K562 (cell line): ENCODE data around the gene NAPA. TPM values are rescaled to one million over a fixed set of nuclear protein-coding genes. Genes with fewer than 3 reads are reported as not detected.

Experiments
- ARID1B ChIP-seq: fragments of 450-650 bp; IDR thresholded peaks from 2 replicates; pipeline ENCODE4 v1.6.1; 2016; ENCODE audit warnings: antibody characterized with exemption, mild to moderate bottlenecking, inconsistent platforms
- BCL6 ChIP-seq: fragments of 250-450 bp; sonication (Bioruptor Pico); IDR thresholded peaks from 2 replicates; pipeline ENCODE4 v1.4.0; 2020
- CREB5 ChIP-seq: fragments of 250-450 bp; sonication (Bioruptor Pico); IDR thresholded peaks from 2 replicates; pipeline ENCODE4 v1.5.0; 2020; ENCODE audit warnings: mild to moderate bottlenecking
- EGR1 ChIP-seq: fragments of 450-650 bp; conservative IDR thresholded peaks from 2 replicates; pipeline ENCODE4 v1.6.1; 2017; ENCODE audit warnings: mild to moderate bottlenecking
- EHMT2 ChIP-seq: fragments of 450-650 bp; IDR thresholded peaks from 2 replicates; pipeline ENCODE4 v1.6.1; 2018; ENCODE audit warnings: antibody characterized with exemption
- ELF2 ChIP-seq: fragments of 250-450 bp; sonication (Bioruptor Pico); IDR thresholded peaks from 2 replicates; pipeline ENCODE4 v1.5.0; 2021; ENCODE audit warnings: mild to moderate bottlenecking
- HNRNPK ChIP-seq: fragments of 200-400 bp; formaldehyde crosslinking; IDR thresholded peaks from one replicate; pipeline ENCODE4 v1.6.1; 2018; ENCODE audit warnings: mild to moderate bottlenecking, low read depth, low read length; ENCODE audit not compliant: poor library complexity, severe bottlenecking
- MYC ChIP-seq, 2 experiments: fragments of 250-450 bp in 1 of 2; sonication (Bioruptor Pico) in 1 of 2; IDR thresholded peaks; 2 replicates each; pipeline versions ENCODE4 v1.5.1 to v1.6.1; 2012 to 2021; ENCODE audit warnings: low read depth in 2 of 2, borderline replicate concordance in 1 of 2, improper control_type of control experiment in 1 of 2, low read length in 1 of 2, mild to moderate bottlenecking in 1 of 2, moderate library complexity in 1 of 2
- NFIC ChIP-seq: fragments of 450-650 bp; IDR thresholded peaks from 2 replicates; pipeline ENCODE4 v1.6.1; 2017; ENCODE audit warnings: mild to moderate bottlenecking, inconsistent platforms
- POLR2A ChIP-seq: fragments of 450-650 bp; conservative IDR thresholded peaks from 2 replicates; pipeline ENCODE4 v1.6.1; 2016
- POLR2H ChIP-seq: IDR thresholded peaks from 2 replicates; pipeline ENCODE4 v1.6.1; 2016; ENCODE audit warnings: missing genetic modification characterization, low read depth, mild to moderate bottlenecking, control low read depth, missing compliant biosample characterization, moderate library complexity
- TRIM28 ChIP-seq: fragments of 450-650 bp; IDR thresholded peaks from 2 replicates; pipeline ENCODE4 v1.6.1; 2017
- VEZF1 ChIP-seq: fragments of 200-800 bp; sonication (Bioruptor generic); IDR thresholded peaks from 2 replicates; pipeline ENCODE4 v1.6.1; 2017; ENCODE audit warnings: missing genetic modification characterization, missing compliant biosample characterization
- ZNF583 ChIP-seq: fragments of 250-450 bp; sonication (Bioruptor Pico); IDR thresholded peaks from 2 replicates; pipeline ENCODE4 v1.4.0; 2020
- ZNF639 ChIP-seq, 2 experiments: fragments of 200-800 bp in 1 of 2; sonication (Bioruptor generic) in 1 of 2; sonication (generic) in 1 of 2; formaldehyde crosslinking in 1 of 2; IDR thresholded peaks in 1 of 2; conservative IDR thresholded peaks in 1 of 2; 2 replicates each; pipeline versions ENCODE4 v1.5.0 to v1.6.1; 2016 to 2020; ENCODE audit warnings: missing compliant biosample characterization in 1 of 2, missing genetic modification characterization in 1 of 2, missing genetic modification reagents in 1 of 2
- ZNF780A ChIP-seq: fragments of 250-450 bp; sonication (Bioruptor Pico); IDR thresholded peaks from 2 replicates; pipeline ENCODE4 v1.5.0; 2021; ENCODE audit warnings: mild to moderate bottlenecking
- polyA plus RNA-seq, 8 experiments: library from polyadenylated mRNA; depleted of rRNA in 4 of 8; stranded (reverse) in 5 of 8; unstranded in 3 of 8; fragments of >200 nt; fragmentation: Nextera tagmentation in 2 of 8; fragmentation: Illumina TruSeq in 1 of 8; extraction: Ambion mirVana in 2 of 8; extraction: Trizol in 1 of 8; gene quantifications; 2 replicates each; pipeline versions ENCODE4 v1.2.1 to v1.2.3, GENCODE V29; 2011 to 2014; ENCODE audit warnings: inconsistent platforms in 1 of 8, missing spikeins in 1 of 8
- total RNA-seq, 7 experiments: library from RNA; depleted of rRNA in 6 of 7; stranded (reverse); fragments of >200 nt in 6 of 7; fragmentation: Illumina TruSeq in 2 of 7; extraction: Trizol in 2 of 7; gene quantifications; 2 replicates each; pipeline versions ENCODE4 v1.2.1 to v1.2.3, GENCODE V29; 2011 to 2021; ENCODE audit warnings: low replicate concordance in 1 of 7
- TF ChIP-seq, protein P1 (sequence below), 3 experiments: fragments of 200-800 bp in 1 of 3; sonication (Bioruptor generic) in 1 of 3; sonication (generic) in 1 of 3; formaldehyde crosslinking in 1 of 3; IDR thresholded peaks; 2 replicates each; pipeline versions ENCODE4 v1.6.1 to v1.8.0; 2016 to 2022; ENCODE audit warnings: mild to moderate bottlenecking in 2 of 3, missing compliant biosample characterization in 2 of 3, missing genetic modification characterization in 2 of 3, missing genetic modification reagents in 1 of 3
- TF ChIP-seq, protein P2 (sequence below): sonication (generic); formaldehyde crosslinking; IDR thresholded peaks from 2 replicates; pipeline ENCODE4 v1.8.0; 2022; ENCODE audit warnings: missing genetic modification reagents, mild to moderate bottlenecking, moderate library complexity, borderline replicate concordance

NAPA gene
- total and polyA plus RNA-seq, 9 of the 15 experiments (the other 6 are each of a cell fraction or from before 2014, with no cell fraction given) = 5.4 to 98.6 (median 77.5) TPM

GRCh38 chr19:47531640-47532387 lies 17.0 kb upstream of the NAPA start (continued):
- TF ChIP-seq, protein P1, sequence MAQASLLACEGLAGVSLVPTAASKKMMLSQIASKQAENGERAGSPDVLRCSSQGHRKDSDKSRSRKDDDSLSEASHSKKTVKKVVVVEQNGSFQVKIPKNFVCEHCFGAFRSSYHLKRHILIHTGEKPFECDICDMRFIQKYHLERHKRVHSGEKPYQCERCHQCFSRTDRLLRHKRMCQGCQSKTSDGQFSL (CRISPR knock-in tag; IDR thresholded peaks at IDR 0.05) = 0 out of 2 replicates have a peak, but pooled peaks have one; percentile 7
- TF ChIP-seq, protein P1 (tag; IDR thresholded peaks at IDR 0.05) = no peak
- TF ChIP-seq ZNF780A (CRISPR knock-in tag) (no peak), CREB5 (CRISPR knock-in tag) (no peak), ZNF639 (CRISPR knock-in tag; conservative IDR thresholded peaks at IDR 0.05 in 1 of 2, IDR thresholded peaks at IDR 0.05 in 1 of 2) (peak in 1 of 2 experiments; percentile 40; a peak in 1 of 4 replicates), ARID1B (0 out of 2 replicates have a peak, but pooled peaks have one; percentile 9), BCL6 (CRISPR knock-in tag) (no peak), TRIM28 (no peak), EGR1 (peak; percentile 89), MYC (IDR thresholded peaks at IDR 0.05; ENCODE audit: low read depth, low read length) (0 out of 2 replicates have a peak, but pooled peaks have one; percentile 11), MYC (CRISPR knock-in tag; IDR thresholded peaks at IDR 0.05; ENCODE audit: borderline replicate concordance, low read depth) (no peak), NFIC (peak; percentile 94), POLR2H (tag) (no peak), ELF2 (CRISPR knock-in tag) (no peak), ZNF583 (CRISPR knock-in tag) (no peak), VEZF1 (CRISPR knock-in tag) (peak; percentile 43), HNRNPK (no peak), POLR2A (no peak), EHMT2 (no peak)
- TF ChIP-seq, protein P2, sequence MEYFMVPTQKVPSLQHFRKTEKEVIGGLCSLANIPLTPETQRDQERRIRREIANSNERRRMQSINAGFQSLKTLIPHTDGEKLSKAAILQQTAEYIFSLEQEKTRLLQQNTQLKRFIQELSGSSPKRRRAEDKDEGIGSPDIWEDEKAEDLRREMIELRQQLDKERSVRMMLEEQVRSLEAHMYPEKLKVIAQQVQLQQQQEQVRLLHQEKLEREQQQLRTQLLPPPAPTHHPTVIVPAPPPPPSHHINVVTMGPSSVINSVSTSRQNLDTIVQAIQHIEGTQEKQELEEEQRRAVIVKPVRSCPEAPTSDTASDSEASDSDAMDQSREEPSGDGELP (CRISPR knock-in tag) = peak; percentile 32; the same call in 1 of the 2 replicates
